ENCODE results near the gene CRABP2.

Gene CRABP2

DNA sequence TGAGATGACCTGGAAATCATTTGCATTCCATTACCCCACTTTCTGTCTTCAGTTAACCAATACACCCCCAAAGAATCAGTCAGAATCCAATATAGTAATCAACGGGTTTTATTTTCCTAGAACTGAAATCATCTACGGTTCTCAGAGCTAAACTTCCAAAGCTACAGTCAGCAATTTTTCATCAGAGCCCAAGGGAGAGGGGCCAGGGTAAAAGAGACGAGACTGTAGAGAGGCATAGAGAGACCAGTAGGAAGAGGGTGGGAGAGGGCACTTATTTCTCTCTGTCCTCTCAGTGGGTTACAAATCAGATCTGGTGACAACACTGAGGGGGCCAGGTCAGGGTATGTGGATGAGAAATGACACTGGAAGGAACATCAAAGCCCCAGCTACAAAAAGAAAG, 36.6 kb upstream of the CRABP2 start:
- TF ChIP-seq, protein P1, sequence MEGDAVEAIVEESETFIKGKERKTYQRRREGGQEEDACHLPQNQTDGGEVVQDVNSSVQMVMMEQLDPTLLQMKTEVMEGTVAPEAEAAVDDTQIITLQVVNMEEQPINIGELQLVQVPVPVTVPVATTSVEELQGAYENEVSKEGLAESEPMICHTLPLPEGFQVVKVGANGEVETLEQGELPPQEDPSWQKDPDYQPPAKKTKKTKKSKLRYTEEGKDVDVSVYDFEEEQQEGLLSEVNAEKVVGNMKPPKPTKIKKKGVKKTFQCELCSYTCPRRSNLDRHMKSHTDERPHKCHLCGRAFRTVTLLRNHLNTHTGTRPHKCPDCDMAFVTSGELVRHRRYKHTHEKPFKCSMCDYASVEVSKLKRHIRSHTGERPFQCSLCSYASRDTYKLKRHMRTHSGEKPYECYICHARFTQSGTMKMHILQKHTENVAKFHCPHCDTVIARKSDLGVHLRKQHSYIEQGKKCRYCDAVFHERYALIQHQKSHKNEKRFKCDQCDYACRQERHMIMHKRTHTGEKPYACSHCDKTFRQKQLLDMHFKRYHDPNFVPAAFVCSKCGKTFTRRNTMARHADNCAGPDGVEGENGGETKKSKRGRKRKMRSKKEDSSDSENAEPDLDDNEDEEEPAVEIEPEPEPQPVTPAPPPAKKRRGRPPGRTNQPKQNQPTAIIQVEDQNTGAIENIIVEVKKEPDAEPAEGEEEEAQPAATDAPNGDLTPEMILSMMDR (IDR thresholded peaks at IDR 0.05; ENCODE audit: borderline replicate concordance, control extremely low read depth, extremely low read depth, insufficient read depth, missing control alignments), result no peak
- no peak for DNase-seq (ENCODE audit: low spot score)
- in situ Hi-C loops (cut with MboI; ENCODE audit: low sequenced_read_pairs, unreplicated experiment), result no loop called here

DNA sequence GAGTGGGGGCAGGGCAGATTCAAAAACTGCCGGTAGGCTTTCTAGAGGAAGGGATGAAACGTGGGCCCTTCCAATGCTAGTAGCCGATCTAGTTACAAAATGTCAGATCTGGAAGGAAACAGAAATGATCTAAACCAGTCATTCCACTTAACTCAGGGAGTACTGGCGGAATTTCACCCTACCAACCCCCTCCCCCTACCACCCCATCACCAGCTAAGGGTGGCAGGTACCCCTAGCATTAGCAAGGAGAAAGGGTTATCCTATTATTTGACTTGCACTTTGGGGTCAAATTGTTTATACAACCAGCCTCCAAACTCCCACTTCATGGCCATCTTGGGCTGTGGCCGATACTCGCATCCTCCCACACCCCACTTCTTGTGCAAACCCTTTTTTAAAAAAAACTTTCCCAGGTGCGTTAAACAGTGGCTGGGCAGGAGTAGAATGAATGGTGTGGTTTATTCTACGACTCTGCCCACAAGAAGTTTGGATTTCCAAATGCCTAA, 36.1 kb upstream of the CRABP2 start:
- TF ChIP-seq, protein P1 (IDR thresholded peaks at IDR 0.05; ENCODE audit: borderline replicate concordance, control extremely low read depth, extremely low read depth, insufficient read depth, missing control alignments), result no peak
- in situ Hi-C loops (cut with MboI; ENCODE audit: low sequenced_read_pairs, unreplicated experiment), result no loop called here
- DNase-seq (ENCODE audit: low spot score), result no peak

DNA sequence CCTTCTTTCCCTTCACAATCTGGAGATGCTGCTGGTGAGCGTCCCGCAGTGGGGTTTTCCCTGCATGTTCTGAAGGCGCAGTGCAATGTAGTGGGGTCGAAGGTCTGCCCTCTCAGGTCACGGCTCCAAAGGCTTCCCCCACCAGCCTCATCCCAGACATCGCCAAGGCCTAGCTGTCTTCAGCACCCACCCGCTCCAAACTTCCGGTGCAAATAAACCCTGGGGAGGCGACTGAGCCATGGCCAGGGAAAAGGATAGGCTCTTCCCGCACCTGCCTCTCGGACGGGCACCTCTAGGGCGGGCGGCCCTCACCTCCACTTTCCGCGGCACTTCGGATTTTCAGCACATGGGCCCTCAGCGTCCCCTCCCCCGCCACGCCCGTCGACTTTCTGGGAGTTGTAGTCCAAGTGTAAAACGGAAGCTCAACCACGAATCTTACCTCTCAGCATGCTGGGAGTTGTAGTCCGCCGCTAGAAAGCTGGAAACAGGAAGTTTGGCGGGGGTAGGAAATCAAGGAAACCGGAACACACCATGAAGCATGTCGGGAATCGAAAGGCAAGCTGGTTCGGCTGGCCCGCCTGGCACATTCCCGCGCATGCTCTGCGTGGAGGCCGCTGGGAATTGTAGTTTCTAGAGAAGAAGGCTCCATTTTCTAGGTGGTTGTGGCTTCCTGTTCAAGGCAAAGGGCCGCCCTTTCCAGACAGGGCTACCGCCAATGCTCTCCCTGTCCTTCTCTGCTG, 35.5 kb upstream of the CRABP2 start, which contains the start of gene MRPL24:
Gene MRPL24, minus strand, starts transcription at position 348 of the 740 bp plus-strand sequence. CDS start 2,384 bp downstream, outside the sequence.
- in situ Hi-C loops (cut with MboI; ENCODE audit: low sequenced_read_pairs, unreplicated experiment), result no loop called here
- DNase-seq (ENCODE audit: low spot score), result peak; percentile 93
- TF ChIP-seq, protein P1 (IDR thresholded peaks at IDR 0.05; ENCODE audit: borderline replicate concordance, control extremely low read depth, extremely low read depth, insufficient read depth, missing control alignments), result no peak

DNA sequence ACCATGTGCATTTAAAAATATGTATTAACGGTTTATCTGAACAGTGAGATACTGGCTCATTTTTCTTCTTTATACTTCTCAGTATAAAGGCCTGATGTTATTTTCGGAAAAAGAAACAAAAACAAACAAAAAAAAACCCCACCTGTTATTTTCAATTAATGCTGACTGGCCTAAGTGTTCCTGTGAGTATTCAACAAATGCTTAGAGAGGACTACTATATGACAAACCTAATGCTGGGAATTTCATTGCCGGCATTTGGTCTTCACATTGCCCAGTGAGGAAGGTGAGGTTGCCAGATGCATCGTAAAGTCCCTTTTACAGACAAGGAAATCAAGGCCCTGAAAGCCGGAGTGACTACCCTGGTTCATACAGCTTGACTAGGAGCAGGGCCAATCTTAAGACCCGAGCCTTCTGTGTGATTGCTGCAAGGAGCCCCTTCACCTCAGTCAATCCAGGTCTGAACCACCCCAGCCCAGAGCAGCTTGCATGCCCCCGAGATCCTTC, 34.9 kb upstream of the CRABP2 start:
- no peak for DNase-seq (ENCODE audit: low spot score)
- TF ChIP-seq, protein P1 (IDR thresholded peaks at IDR 0.05; ENCODE audit: borderline replicate concordance, control extremely low read depth, extremely low read depth, insufficient read depth, missing control alignments), result no peak
- in situ Hi-C loops (cut with MboI; ENCODE audit: low sequenced_read_pairs, unreplicated experiment), result no loop called here

DNA sequence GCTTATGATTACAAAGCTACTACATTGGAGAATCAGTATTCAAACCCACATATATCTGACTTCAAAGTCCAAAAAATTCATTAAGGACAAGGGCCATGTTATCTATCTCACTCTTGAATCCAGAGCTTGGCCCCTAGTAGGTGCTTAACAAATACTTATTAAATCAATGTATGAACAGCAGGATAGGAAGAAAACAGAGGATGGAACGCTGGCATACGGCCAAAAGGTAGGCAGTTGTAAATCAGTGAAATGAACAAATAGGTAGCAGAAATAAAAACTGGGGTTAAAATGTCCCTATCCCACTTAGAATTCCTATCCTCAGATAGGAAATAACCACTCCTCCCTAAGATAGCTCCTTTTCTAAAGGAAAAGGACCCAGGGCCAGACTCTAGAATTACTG, 33.5 kb upstream of the CRABP2 start:
- TF ChIP-seq, protein P1 (IDR thresholded peaks at IDR 0.05; ENCODE audit: borderline replicate concordance, control extremely low read depth, extremely low read depth, insufficient read depth, missing control alignments), result no peak
- in situ Hi-C loops (cut with MboI; ENCODE audit: low sequenced_read_pairs, unreplicated experiment), result no loop called here

GRCh38 chr1:156738407-156738806, 33.0 kb upstream of the CRABP2 start:
- TF ChIP-seq, protein P1 (IDR thresholded peaks at IDR 0.05; ENCODE audit: borderline replicate concordance, control extremely low read depth, extremely low read depth, insufficient read depth, missing control alignments), result no peak
- no peak for DNase-seq (ENCODE audit: low spot score)
- in situ Hi-C loops (cut with MboI; ENCODE audit: low sequenced_read_pairs, unreplicated experiment), result no loop called here

More for the DNA sequence above, 33.5 kb upstream of the CRABP2 start:
- DNase-seq (ENCODE audit: low spot score), result no peak
